Keratinocyte (primary cell): Measurements from ENCODE around the gene FAM53B. TPM values are rescaled to one million over a fixed set of nuclear protein-coding genes. Genes with fewer than 3 reads are reported as not detected.

Source experiments
- DNase-seq: peaks from one replicate; pipeline ENCODE4 v3.0.0-alpha.2; 2011; ENCODE audit warnings: low read depth, missing footprints, low spot score
- FAIRE-seq: peaks from 2 replicates; lab custom pipeline; 2011; peaks lifted over from hg19 to GRCh38; lab: Jason Lieb, UNC
- H2AFZ ChIP-seq: 2 replicates; pipeline ENCODE4 v1.6.0; 2012; ENCODE audit warnings: low read length, control low read depth, inconsistent platforms; ENCODE audit not compliant: control insufficient read depth
- H3K27ac ChIP-seq: 2 replicates; pipeline ENCODE4 v1.5.1; 2011; ENCODE audit warnings: low read length; ENCODE audit not compliant: control insufficient read depth, insufficient read depth
- H3K27me3 ChIP-seq: 3 replicates; pipeline ENCODE4 v1.6.0; 2011; ENCODE audit warnings: low read length; ENCODE audit not compliant: control insufficient read depth, insufficient read depth; ENCODE audit errors: extremely low read depth
- H3K36me3 ChIP-seq, 2 experiments: 2 replicates in 1 of 2; 3 replicates in 1 of 2; pipeline ENCODE4 v1.5.1; 2011; ENCODE audit warnings: low read length in 2 of 2, mild to moderate bottlenecking in 1 of 2; ENCODE audit not compliant: control insufficient read depth in 2 of 2, insufficient read depth in 2 of 2; ENCODE audit errors: extremely low read depth in 1 of 2
- H3K4me1 ChIP-seq: 3 replicates; pipeline ENCODE4 v1.5.1; 2011; ENCODE audit warnings: low read length; ENCODE audit not compliant: control insufficient read depth, insufficient read depth; ENCODE audit errors: extremely low read depth
- H3K4me2 ChIP-seq: 3 replicates; pipeline ENCODE4 v1.6.0; 2011; ENCODE audit warnings: low read depth, low read length; ENCODE audit not compliant: control insufficient read depth, insufficient read depth; ENCODE audit errors: extremely low read depth
- H3K4me3 ChIP-seq, 3 experiments: fragments of 200-600 bp in 1 of 3; sonication (generic) in 1 of 3; 2 replicates in 2 of 3; 3 replicates in 1 of 3; pipeline ENCODE4 v1.5.1; 2011 to 2016; ENCODE audit warnings: low read length in 3 of 3, mild to moderate bottlenecking in 3 of 3, control low read depth in 2 of 3, inconsistent platforms in 1 of 3, low read depth in 1 of 3, mixed read lengths in 1 of 3, mixed run types in 1 of 3, moderate library complexity in 1 of 3; ENCODE audit not compliant: control insufficient read depth in 2 of 3, insufficient read depth in 2 of 3; ENCODE audit errors: extremely low read depth in 1 of 3
- H3K79me2 ChIP-seq: 2 replicates; pipeline ENCODE4 v1.6.0; 2012; ENCODE audit warnings: low read length; ENCODE audit not compliant: control insufficient read depth, insufficient read depth
- H3K9ac ChIP-seq: 3 replicates; pipeline ENCODE4 v1.6.0; 2011; ENCODE audit warnings: low read length; ENCODE audit not compliant: control insufficient read depth, insufficient read depth; ENCODE audit errors: extremely low read depth
- H3K9me1 ChIP-seq: 3 replicates; pipeline ENCODE4 v1.6.0; 2011; ENCODE audit warnings: low read length; ENCODE audit not compliant: control insufficient read depth, insufficient read depth; ENCODE audit errors: extremely low read depth
- H3K9me3 ChIP-seq: 2 replicates; pipeline ENCODE4 v1.5.1; 2012; ENCODE audit warnings: low read depth, low read length; ENCODE audit not compliant: control insufficient read depth
- H4K20me1 ChIP-seq: 3 replicates; pipeline ENCODE4 v1.6.0; 2011; ENCODE audit warnings: low read length; ENCODE audit not compliant: control insufficient read depth, insufficient read depth; ENCODE audit errors: extremely low read depth
- EZH2 ChIP-seq: IDR thresholded peaks from one replicate; pipeline ENCODE4 v1.6.1; 2012; ENCODE audit warnings: inconsistent platforms, mild to moderate bottlenecking, low read length, moderate library complexity
- dilution Hi-C: fragments of 300-500 bp; cut with MboI; formaldehyde crosslinking; loops from one replicate; pipeline ENCODE4 v1.7.0; 2020; ENCODE audit warnings: low sequenced_read_pairs; ENCODE audit not compliant: extremely low pct_ligation_motif_present
- polyA plus RNA-seq, 5 experiments: library from polyadenylated mRNA; depleted of rRNA in 3 of 5; stranded (reverse) in 3 of 5; stranded (forward) in 1 of 5; unstranded in 1 of 5; fragments of >200 nt; gene quantifications; 1 replicate in 1 of 5; 2 replicates in 3 of 5; 3 replicates in 1 of 5; pipeline versions ENCODE4 v1.2.1 to v1.2.3, GENCODE V29; 2011 to 2012; ENCODE audit warnings: missing spikeins in 2 of 5, low read depth in 1 of 5, low replicate concordance in 1 of 5
- TF ChIP-seq, protein P1 (sequence below), 3 experiments: IDR thresholded peaks in 1 of 3; conservative IDR thresholded peaks in 1 of 3; optimal IDR thresholded peaks in 1 of 3; 2 replicates in 2 of 3; 3 replicates in 1 of 3; pipeline versions ENCODE3 to v1.5.1; 2011; ENCODE audit warnings: low read length in 3 of 3, mild to moderate bottlenecking in 3 of 3, moderate library complexity in 2 of 3, control low read depth in 1 of 3, inconsistent platforms in 1 of 3; ENCODE audit not compliant: insufficient read depth in 2 of 3; ENCODE audit errors: extremely low read depth in 1 of 3

Gene FAM53B
- polyA plus RNA-seq, 1 donor (not counting 4 experiments of a cell fraction or from before 2014, with no cell fraction given): 8.6 TPM

DNA sequence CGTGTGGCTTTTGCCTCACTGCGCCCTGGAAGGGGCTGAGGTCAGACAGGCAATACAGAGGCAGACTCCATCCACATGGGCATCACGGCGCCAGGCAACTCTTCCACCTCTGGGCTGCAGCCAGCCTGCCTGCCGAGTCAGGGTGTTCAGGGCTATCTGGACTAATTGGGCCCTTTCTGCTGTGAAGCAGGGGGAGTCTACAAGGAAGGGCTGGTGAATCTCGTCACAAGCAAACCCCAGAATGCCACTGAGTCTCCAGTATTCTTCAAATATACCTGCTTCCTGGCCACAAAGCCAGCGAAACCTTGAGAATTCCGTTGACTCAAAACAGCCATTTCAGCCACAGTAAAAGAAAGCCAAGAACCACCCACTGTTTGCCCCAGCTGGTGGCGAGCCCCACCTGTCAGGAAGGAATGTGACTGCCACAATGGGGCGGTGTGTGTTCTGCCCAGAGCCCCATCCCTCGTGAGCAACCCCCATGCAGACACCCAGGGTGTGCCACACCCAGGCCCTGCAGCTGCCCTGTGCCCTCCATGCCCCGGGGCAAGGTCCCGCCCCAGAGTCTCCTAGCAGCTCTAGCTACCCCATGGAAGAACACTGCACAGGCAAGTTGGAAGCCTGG lies 117.3 kb downstream of the FAM53B start:
- Histone ChIP-seq H3K4me2 (peak overlapping the region; percentile 65), H3K27ac (peak overlapping the region; percentile 17), H3K4me1 (peaks cover 37% of the 10 kb centered on the region), H3K79me2 (peaks cover 7% of the 10 kb centered on the region), H3K9me3 (no peaks in the 10 kb centered on the region), H3K9me1 (peaks cover 2% of the 10 kb centered on the region), H3K9ac (peak overlapping the region; percentile 22), H3K36me3 (peaks cover 0 to 8% of the 10 kb centered on the region in 2 experiments), H2AFZ (no peak overlapping the region), H3K4me3 (peak overlapping the region in 2 of 3 experiments; percentile 3 to 37), H4K20me1 (peaks cover 14% of the 10 kb centered on the region), H3K27me3 (no peaks in the 10 kb centered on the region)
- DNase-seq (peak; percentile 80), FAIRE-seq (peak; percentile 83)
- no peak for TF ChIP-seq EZH2
- TF ChIP-seq, protein P1, sequence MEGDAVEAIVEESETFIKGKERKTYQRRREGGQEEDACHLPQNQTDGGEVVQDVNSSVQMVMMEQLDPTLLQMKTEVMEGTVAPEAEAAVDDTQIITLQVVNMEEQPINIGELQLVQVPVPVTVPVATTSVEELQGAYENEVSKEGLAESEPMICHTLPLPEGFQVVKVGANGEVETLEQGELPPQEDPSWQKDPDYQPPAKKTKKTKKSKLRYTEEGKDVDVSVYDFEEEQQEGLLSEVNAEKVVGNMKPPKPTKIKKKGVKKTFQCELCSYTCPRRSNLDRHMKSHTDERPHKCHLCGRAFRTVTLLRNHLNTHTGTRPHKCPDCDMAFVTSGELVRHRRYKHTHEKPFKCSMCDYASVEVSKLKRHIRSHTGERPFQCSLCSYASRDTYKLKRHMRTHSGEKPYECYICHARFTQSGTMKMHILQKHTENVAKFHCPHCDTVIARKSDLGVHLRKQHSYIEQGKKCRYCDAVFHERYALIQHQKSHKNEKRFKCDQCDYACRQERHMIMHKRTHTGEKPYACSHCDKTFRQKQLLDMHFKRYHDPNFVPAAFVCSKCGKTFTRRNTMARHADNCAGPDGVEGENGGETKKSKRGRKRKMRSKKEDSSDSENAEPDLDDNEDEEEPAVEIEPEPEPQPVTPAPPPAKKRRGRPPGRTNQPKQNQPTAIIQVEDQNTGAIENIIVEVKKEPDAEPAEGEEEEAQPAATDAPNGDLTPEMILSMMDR (optimal IDR thresholded peaks at IDR 0.05 in 1 of 3, IDR thresholded peaks at IDR 0.05 in 1 of 3, conservative IDR thresholded peaks at IDR 0.05 in 1 of 3; ENCODE audit: extremely low read depth in 1 of 3, insufficient read depth in 2 of 3, low read length in 3 of 3): no peak
- dilution Hi-C loops: no loop called here

DNA sequence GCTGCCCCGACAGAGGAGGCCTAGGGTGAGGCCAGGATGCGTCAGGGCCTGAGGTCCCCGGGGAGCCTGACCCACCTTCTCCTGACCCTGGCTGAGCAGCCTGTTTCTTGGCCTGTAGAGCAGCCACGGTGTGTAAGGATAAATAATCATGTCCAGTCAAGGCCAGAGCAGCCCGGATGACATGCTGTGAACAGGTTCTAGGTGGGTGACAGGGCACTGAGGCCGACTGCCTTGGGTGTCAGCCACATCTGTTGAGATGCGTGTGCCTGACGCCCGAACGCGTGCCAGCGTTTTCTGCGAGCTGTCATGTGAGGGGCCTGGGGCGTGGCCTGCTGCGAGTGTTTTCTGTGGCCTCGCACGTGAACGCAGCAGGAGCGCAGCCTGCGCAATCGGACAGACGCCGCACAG lies 118.3 kb downstream of the FAM53B start:
- no peak for FAIRE-seq
- Histone ChIP-seq H3K9ac (peak overlapping the region; percentile 22), H3K4me2 (no peak overlapping the region), H3K36me3 (peaks cover 0 to 11% of the 10 kb centered on the region in 2 experiments), H3K9me3 (no peaks in the 10 kb centered on the region), H3K4me3 (no peak overlapping the region), H3K9me1 (peaks cover 2% of the 10 kb centered on the region), H3K27me3 (no peaks in the 10 kb centered on the region), H3K79me2 (peaks cover 7% of the 10 kb centered on the region), H4K20me1 (peaks cover 14% of the 10 kb centered on the region), H2AFZ (no peak overlapping the region), H3K4me1 (peaks cover 32% of the 10 kb centered on the region), H3K27ac (no peak overlapping the region)
- TF ChIP-seq, protein P1 (optimal IDR thresholded peaks at IDR 0.05 in 1 of 3, IDR thresholded peaks at IDR 0.05 in 1 of 3, conservative IDR thresholded peaks at IDR 0.05 in 1 of 3; ENCODE audit: extremely low read depth in 1 of 3, insufficient read depth in 2 of 3, low read length in 3 of 3): no peak
- no peak for TF ChIP-seq EZH2
- no peak for DNase-seq
- dilution Hi-C loops: no loop called here
